ENCODE measurements around the gene SFXN2.

GRCh38 chr10:102714621-102715455, at the start of gene SFXN2:
- TF ChIP-seq POLR2A (IDR thresholded peaks at IDR 0.05; ENCODE audit: low read length) (peak; percentile 74), GATA1 (IDR thresholded peaks at IDR 0.05; ENCODE audit: low read depth, low read length) (no peak)

Data from erythroblast (primary cell).